ENCODE measurements around the gene U2AF2.

U2AF2 gene

GRCh38 chr19:55690109-55690768 is 35.4 kb downstream of the U2AF2 start:
- no peak for DNase-seq (ENCODE audit: low spot score)

DNA sequence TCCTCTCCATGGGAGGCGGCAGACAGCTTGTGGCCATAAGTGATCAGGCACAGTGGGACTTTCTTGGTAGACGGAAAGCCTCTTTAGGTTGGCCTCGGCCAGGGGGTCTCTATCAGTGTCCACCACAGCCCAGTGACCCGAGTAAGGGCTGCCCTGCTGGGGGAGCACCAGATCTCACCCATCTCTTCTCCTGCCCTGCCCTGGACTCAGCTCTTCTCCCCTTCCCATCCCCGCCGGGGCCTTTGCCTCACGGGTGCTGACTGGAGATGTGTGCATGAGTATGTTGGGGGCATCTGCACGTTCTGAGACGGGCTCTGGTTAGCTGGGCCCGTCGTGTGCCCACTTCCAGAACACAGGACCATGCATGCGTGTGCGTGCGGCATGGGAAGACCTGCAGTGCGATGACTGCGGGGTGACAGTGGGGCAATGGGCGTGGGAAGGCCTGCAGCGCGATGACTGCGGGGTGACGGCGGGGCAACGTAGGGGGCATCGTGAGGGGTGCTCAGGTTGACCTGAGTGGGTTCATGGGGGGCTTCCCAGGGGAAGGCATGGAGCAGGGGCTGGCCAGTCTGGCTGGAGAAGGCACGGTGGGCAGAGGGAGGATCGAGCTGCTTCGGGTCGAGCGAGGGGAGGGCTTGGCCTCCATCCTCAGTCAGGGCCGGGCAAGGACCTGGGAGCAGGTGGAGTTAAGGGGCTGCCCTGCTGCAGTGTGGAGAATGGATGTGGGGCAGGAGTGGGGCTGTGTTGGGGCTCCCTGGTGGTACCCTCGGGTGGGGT is 36.1 kb downstream of the U2AF2 start:
- DNase-seq (ENCODE audit: low spot score) = no peak

DNA sequence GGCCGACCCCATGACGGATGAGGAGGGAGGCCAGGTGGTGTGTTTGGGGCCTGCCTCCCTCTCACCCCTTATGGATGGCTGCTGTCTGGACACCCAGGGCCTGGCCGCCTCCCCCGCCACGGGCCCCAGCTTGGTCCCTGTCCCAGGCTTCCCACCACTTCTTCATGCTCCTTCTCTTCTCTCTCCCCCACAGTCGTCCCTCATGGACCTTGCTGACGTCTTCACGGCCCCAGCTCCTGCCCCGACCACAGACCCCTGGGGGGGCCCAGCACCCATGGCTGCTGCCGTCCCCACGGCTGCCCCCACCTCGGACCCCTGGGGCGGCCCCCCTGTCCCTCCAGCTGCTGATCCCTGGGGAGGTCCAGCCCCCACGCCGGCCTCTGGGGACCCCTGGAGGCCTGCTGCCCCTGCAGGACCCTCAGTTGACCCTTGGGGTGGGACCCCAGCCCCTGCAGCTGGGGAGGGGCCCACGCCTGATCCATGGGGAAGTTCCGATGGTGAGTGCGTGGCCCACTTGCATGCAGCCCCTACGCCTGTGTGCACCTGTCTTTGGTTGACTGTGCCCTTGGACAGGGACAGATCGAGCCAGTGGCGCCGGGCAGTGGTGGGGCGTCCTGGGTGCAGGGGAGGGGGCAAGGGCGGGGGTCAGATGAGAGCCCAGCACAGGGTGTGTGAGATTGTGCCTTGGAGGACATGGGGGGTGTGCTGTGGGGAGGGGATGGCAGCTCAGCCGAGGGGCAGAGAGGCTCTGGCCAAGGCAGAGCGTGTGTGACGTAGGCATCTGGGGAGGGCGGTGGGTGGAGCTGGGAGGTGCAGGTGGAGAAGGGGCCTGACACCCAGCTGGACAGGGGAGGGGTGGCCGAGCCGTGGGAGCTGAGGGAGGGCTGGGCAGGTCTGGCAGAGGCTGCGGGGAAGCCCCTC is 37.0 kb downstream of the U2AF2 start:
- DNase-seq (ENCODE audit: low spot score) = no peak

DNA sequence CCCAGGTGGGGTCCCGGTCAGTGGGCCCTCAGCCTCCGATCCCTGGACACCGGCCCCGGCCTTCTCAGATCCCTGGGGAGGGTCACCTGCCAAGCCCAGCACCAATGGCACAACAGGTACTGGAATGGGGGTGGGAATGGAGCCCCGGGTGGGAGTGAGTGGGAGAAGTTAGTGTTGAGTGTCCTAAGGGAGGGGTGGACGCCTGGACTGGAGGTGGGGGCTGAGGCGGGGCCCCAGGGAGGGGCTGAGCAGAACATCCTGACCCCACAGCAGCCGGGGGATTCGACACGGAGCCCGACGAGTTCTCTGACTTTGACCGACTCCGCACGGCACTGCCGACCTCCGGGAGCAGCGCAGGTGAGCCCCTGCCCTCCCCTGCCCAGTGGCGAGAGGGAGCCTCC is 37.8 kb downstream of the U2AF2 start:
- DNase-seq (ENCODE audit: low spot score) = no peak

DNA sequence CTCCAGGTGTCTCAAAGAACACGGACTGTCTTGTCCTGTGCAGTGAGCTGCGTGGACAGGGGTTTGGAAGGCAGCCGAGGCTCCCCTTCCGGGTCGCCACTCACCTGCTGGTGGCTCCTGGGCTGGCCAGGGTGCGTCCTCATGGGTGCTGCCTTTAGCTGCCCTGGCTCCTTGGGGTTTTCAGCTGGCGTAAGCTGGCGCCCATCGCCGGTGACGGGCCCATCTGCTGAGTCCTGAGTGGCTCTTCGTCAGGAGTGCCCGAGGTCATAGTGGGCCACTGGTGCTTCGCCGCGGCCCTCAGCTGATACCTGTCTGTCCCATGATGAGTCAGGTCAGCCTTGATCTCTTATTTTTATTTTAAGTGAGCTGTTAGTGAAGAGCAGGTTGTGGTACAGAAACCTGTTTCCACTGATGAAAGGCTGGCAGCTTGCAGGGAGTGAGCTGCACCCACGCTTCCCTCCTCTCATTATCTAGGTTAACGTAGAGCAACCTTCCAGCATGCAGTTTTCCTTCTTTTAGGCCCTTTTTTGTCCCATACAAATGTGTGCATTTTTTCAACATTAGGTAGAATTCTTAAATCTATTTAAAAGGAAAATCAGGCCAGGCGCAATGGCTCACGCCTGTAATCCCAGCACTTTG is 38.6 kb downstream of the U2AF2 start:
- DNase-seq (ENCODE audit: low spot score) = no peak

GRCh38 chr19:55694241-55694655 is 39.4 kb downstream of the U2AF2 start:
- no peak for DNase-seq (ENCODE audit: low spot score)

DNA sequence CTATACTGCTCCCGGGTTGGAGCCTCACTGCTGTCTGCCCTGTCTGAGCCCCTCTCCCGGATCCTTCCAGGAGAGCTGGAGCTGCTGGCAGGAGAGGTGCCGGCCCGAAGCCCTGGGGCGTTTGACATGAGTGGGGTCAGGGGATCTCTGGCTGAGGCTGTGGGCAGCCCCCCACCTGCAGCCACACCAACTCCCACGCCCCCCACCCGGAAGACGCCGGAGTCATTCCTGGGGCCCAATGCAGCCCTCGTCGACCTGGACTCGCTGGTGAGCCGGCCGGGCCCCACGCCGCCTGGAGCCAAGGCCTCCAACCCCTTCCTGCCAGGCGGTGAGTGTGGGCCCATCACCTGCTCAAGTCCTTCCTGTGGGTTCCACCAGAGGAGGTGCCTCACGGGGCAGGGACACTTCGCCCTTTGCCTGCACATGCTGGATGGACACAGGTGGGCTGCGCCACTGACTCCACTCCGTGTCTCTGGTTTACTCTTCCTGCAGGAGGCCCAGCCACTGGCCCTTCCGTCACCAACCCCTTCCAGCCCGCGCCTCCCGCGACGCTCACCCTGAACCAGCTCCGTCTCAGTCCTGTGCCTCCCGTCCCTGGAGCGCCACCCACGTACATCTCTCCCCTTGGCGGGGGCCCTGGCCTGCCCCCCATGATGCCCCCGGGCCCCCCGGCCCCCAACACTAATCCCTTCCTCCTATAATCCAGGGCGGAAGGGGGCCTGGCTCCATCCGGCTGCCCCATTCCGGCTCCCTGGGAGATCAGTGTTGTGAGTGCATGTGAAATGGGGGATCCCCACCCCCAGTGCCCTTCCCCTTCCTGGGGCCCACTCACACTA is 40.0 kb downstream of the U2AF2 start:
- no peak for DNase-seq (ENCODE audit: low spot score)

GRCh38 chr19:55695511-55696290 is 40.9 kb downstream of the U2AF2 start:
- DNase-seq (ENCODE audit: low spot score) = no peak

GRCh38 chr19:55696301-55697068 is 41.6 kb downstream of the U2AF2 start:
- no peak for DNase-seq (ENCODE audit: low spot score)

DNA sequence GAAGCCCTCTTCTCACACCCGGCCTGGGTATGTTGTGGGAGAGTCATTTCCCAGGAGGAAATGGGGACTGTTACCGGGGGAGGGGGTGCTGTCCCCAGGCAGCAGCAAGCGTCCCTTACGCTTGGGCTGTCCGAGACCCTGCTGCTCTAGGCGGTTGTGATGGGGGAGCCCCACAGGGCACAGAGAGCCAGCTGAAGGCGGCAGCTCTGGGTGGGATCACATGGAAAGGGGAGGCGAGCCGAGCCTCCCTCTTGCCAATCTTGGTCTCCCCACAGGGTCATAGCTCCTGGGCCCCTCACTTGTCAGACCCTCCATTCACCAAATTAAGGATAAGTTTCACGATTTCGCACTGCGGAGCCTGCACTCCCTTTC is 42.2 kb downstream of the U2AF2 start:
- DNase-seq (ENCODE audit: low spot score) = no peak

DNA sequence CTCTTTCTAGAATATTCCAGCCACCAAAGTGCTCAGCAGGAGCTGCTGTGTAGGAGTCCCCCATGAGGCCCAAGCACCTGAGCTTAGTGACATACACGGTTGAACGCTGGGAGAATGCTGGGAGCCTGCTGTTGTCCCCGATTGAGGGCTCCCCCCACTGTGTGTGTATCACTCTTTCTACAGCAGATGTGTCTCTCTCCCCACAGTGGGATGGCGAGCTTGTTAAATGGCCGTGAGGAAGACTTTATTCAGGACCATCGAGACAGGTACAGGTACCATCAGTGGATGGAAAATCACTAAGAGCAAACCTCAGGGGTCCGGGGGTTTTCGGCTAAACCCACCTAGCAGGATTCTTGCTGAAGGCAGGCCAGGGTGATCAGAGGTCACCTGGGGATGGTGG is 42.9 kb downstream of the U2AF2 start:
- no peak for DNase-seq (ENCODE audit: low spot score)

GRCh38 chr19:55698256-55698655 is 43.4 kb downstream of the U2AF2 start:
- no peak for DNase-seq (ENCODE audit: low spot score)

- no peak for DNase-seq (ENCODE audit: low spot score)
Measured at GRCh38 chr19:55699221-55699620, 44.4 kb downstream of the U2AF2 start.

GRCh38 chr19:55700813-55701212 is 46.0 kb downstream of the U2AF2 start:
- DNase-seq (ENCODE audit: low spot score) = no peak

DNA sequence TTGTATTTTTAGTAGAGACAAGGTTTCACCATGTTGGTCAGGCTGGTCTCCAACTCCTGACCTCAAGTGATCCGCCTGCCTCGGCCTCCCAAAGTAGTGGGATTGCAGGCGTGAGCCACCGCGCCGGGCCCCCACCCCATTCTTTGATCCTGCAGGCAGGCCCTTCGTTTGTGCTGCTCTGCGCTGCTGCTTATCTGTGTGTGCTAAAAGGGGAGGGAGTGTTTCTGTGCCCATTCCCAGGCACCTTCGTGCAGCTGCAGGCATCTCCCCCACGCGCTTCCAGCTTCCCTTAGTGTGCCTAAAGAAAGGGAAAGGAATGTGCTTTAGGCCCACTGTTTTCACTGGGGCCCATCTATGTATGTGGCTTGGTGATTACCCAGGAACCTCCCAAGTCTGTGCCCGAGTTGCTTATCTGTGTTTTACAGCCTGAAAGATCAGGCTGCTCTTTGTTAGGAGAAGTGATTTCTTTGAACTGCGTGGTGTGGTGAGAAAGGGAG is 47.3 kb downstream of the U2AF2 start:
- DNase-seq (ENCODE audit: low spot score) = no peak

- DNase-seq (ENCODE audit: low spot score) = peak; percentile 78
Measured at GRCh38 chr19:55703790-55704215, 49.0 kb downstream of the U2AF2 start.

DNA sequence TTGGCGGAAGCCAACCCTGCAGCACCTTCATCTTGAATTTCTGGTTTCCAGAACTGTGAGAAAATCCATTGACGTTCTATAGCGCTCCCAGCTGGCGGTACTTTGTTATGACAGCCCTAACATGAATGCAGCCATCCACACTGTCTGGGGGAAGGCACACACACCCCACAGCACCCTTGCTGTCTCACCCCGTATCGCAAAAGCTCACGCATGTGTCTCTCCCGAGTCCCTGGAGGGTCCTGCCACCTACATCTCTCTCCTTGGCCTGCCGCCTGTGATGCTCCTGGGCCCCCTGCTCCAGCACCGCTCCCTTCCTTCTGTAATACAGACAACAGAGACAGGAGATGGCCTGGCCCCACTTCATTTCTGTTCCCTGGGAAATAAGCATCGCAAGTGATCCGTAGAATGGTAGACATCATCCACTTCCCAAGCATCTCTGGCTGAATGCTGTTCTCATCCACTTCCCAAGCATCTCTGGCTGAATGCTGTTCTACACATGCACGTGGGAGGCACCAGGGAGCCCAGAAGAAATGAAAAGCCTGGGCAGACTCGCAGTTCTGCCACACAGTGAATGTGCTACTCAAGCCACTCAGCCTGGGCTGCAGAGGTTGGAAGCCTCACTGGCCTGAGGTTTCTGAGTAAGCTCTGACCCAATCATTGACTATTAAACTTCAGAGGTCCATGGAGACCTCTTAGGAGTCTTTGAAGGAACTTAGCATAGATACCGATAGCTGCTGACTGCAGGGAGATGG is 49.8 kb downstream of the U2AF2 start:
- no peak for DNase-seq (ENCODE audit: low spot score)

DNA sequence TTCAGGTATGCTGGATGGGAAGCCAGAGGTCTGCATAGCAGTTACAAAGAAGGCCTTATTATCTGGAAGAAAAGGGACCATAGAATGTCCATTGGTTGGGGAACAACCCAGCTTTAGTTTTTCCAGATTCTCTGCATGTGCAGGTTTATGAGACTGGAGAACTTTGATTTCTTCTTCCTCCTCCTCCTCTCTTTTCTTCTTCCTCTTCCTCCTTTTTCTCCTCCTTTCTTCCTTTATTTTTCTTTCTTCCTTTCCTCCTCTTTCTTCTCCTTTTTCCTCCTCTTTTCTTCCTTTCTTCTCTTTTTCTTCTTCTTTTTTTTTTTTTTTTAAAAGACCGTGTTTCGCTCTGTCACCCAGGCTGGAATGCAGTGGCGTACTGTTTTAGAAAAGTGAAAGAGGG is 51.1 kb downstream of the U2AF2 start:
- DNase-seq (ENCODE audit: low spot score) = no peak

DNA sequence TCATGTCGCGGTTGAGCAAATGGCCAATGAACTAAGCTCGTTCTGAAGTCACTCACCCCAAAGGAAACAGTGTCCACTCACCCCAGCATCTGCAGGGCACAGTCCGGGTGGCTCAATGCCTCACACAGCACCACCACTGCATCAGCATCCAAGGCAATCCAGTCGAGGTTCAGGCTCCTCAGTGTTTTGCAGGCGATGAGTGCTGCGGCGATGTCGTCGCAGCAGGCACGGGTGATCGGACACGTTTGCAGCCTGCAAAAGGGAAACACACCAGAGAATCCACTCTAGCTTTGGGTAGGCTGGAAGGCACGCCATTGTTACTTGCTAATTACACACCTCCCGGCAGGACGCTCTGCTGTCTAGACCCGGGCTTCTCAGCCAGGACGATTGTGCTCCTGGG is 56.9 kb downstream of the U2AF2 start:
- DNase-seq (ENCODE audit: low spot score) = no peak
